GM10266 (cell line): ENCODE data around the gene RANBP3.

Experiments used
- DNase-seq: peaks from one replicate; pipeline ENCODE4 v3.0.0; 2012; ENCODE audit errors: extremely low spot score
- CTCF ChIP-seq: IDR thresholded peaks from 2 replicates; pipeline ENCODE4 v1.5.1; 2012; ENCODE audit warnings: mild to moderate bottlenecking, low read depth; ENCODE audit not compliant: control insufficient read depth, insufficient read depth; ENCODE audit errors: missing control alignments

Gene RANBP3

DNA sequence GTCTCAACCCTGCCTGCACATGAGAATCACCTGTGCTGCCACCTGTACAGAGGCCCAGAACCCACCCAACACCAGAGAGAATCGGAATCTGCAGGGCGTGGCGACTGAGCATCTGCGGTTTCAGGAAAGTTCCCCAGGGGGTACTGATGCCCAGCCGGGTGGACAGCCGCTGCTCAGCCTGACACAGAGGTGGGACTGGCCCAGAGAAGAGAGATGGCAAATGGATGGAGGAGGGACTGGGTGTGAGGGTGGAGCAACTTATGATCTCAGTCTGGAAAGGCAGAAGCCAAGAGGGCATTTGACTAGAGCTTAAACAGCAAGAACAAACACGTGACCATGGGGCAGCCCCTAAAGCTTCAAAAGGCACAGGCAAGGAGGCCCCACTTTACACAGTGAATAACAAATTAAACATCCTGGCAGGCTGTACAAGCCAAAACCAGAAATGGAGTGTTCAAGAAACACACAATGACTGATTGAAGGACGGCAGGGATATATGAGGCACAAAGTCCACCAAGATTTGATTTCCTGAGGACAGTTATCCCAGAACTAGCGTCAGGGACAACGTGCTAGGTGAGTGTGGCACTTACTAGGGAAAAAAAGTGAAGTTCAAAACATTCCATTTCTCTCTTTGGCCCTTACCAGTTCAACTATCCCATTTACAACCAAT, 3.1 kb downstream of the RANBP3 start:
- peak; percentile 65 for DNase-seq
- TF ChIP-seq CTCF, result no peak

GRCh38 chr19:5973867-5974635, 3.9 kb downstream of the RANBP3 start:
- no peak for TF ChIP-seq CTCF
- no peak for DNase-seq

- DNase-seq, result no peak
- no peak for TF ChIP-seq CTCF
These were observed 4.6 kb downstream of the RANBP3 start for GRCh38 chr19:5973376-5973775.

DNA sequence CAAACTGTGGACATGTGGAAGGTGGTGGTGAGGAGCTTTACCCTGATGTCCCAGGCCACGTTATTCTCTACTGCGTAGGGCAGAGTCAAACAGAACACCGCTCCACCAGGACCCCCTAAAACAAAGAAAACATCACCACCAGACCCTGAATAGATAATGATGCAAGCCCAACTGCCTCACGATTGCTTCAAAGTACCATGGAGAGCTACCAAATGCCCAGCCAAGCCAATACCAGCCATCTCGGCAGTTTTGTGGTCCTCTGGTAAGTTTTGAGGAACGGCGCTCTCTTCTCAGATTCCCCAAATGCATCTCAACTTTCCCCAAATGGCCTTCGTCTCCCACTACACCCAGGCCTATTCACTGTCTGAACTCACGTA, 5.6 kb downstream of the RANBP3 start:
- no peak for TF ChIP-seq CTCF
- DNase-seq, result no peak

DNA sequence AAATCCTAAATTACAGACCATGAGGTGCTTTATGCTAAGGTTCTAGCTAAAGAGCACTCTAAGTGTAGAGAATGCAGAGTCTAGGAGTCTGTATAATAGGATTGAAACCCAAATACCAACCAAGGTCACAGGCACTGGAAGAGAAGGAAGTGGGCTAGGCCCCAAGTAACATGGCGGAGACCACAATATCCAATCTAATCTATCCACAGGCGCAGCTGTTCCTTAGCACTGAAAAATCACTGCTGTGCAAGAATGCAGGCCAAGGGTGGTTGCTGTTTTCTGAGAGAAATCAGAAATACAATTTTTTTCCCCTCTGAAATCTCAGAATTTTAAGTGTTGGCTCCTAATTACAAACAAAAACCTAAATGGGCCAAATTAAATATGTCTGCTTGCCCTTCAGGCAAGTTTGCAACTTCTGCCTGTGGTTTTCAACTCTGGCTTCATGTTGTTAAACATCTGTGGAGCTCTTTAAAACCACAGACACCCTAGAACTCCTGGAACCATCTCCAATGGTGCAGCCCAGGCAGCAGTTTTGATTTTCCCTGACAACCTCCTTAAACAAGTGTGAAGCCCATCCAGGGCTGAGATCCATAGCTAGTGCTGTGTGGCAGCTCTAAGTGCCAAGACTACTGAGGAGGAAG, 6.1 kb downstream of the RANBP3 start:
- no peak for TF ChIP-seq CTCF
- no peak for DNase-seq

DNA sequence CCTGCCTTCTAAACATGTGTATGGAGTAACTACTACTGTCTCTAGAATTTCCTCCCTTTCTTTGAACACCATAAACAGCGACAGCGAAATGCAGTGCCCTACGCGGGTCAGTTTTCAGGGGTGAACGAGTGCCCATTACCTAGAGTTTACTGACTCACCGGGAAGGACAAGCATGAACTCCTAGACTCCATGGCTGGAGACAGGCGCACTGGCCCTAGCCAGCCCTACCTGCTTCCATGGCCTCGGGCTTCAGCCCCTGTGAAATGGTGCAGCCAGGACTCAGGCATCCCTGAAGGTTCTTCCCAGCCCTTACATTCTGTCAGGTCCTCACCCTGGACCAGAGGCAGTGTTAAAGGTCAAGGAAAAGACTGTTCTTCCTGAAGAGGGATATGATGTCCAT, 8.5 kb downstream of the RANBP3 start:
- TF ChIP-seq CTCF, result no peak
- DNase-seq, result no peak
